Measurements from ENCODE around the gene ABCD1.
"Not testable (repeated sequence)": the region's sequence is repeated elsewhere in the genome, so short reads cannot be mapped to it uniquely, and the experiment has no call there.

Gene ABCD1

DNA sequence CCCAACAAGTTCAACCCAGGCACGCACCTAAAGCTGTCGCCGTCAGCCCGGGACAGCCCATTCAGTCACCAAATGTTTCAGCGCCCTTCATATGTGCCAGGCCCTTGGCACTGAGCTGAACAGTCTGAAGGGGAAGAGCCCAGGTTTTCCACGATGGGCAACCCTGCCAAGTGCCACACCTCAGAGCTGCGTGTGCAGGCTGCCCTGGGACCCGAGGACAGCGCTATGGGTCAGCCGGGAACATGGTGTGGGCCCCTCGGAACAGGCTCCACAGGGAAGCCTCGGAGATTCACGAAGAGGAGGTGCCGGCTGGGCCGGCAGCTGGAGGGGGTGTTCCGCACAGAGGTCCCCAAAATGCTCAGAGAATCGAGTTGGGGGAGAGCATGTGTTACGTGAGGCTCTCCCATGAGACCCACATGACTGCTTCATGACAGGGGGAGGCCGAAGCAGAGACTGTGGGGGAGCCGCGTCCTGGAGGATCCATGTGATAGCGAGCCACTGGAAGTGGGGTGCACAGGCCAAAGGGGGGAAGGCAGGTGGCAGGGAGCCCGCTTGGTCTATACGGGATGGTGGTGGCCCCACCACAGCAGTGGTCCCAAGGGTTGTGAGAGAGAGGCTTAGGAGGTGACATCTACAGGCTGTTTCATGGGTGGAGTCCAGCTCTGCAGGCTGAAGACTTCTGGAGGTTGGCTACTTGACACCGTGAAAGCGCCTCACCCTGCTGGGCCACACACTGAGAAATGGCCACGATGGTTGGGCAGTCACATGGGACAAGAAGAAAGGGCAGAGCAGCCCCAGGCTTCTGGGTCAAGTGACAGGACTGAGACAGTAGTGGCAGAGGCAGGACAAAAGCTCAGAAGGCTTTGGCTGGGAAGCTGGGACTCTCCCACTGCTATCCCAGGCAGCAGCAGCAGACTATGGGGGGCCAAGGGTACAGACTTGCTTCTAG is 14.7 kb upstream of the ABCD1 start:
- no peak for DNase-seq (ENCODE audit: low read depth)

DNA sequence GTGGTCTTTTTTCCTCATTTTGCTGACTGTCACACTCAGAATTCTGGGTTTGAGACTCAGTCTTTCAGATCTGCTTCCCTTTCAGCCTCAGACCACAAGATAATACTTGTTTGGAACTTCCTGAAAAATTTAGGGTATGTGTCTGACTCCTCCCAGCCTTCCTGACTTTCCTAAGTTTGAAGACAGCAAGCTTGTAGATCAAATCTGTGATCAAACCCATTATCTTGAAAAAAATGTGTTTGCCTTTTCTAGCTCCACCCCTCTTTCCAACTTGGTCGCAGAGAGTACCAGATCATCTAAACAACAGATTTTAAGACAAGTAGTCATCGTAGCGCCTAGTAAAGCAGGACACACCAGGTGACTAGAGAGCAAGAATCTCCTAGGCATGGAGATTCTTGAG is 10.4 kb upstream of the ABCD1 start:
- DNase-seq (ENCODE audit: low read depth), result no peak

DNA sequence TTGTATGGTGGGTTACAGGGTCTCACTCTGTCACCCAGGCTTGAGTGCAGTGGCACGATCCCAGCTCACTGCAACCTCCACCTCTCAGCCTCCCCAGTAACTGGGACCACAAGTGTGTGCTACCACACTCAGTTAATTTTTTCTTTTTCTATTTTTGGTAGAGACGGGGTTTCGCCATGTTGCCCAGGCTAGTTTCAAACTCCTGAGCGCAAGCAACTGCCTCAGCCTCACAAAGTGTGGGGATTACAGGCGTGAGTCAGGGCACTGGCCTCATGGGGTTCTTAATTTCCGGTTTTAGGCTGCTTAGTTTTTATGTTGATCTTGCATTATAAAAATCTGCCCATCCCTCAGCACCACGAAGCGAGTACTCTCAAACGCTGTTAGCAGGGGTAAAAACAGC is 7.2 kb upstream of the ABCD1 start:
- no peak for DNase-seq (ENCODE audit: low read depth)

DNA sequence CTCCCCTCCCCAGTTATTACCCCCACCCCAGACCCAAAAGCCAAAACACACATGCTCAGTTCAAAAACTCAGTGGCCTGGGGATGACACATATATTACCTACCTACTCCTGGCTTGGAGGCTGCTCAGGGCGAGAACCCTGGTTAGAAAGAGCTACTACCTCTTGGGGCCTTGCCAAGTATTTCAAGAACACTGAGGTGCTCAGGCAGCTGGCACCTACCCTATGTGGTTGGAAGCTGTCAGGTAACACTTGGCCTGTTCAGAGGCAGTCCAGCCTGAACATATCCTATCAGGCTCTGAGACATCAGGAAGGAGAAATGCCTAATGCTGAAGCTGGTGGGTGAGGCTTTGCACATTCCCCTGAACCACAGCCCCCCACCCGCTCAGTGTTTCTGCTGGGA is 5.4 kb upstream of the ABCD1 start:
- no peak for DNase-seq (ENCODE audit: low read depth)

DNA sequence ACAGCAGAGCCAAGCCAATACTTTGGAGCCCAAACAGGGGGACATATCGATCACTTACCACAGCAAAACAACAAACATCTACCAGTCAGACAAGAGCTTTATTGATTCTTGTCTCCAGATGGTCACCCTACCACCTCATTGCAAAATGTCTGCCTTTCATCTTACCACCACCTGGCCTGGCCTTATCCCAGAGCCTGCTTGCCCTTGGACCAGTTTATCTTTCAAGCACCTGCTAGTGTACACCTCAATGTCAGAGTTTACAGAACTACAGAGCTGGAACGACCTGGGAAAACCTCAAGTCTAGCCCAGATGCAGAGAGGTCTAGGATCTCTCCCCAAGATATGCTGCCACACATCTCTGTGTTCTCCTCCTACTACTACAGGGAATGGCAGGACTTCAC is 5.0 kb upstream of the ABCD1 start:
- DNase-seq (ENCODE audit: low read depth), result no peak

DNA sequence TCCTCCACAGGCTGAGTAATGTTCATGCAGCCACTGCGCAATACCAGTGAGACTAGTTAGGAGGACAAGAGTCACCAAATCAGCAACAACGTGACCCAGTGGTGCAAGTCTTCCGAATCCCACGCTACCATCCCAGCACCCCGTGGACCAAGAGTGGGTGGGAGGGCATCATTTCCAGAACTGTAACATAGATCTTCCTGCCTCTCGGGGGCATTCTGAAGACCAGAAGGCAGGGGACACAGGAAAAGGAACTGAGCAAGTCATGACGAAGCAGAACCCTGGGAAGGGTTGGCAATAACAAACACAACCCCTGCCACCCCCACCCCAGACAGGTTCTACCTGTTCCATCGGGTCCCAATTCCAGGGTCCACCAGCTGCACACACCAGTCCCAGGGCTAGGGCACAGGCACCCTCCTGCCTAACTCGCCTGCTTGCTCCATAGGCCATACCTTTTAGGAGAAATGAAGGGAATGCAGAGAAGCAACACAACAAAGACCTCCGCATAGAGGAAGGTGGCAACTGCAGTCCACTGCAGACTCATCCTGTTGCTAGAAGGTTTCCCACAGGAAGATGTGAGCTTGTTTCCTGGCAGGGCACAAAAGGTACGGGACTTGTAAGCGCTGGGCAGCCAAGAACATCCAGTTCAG is 1.8 kb upstream of the ABCD1 start:
- DNase-seq (ENCODE audit: low read depth), result no peak

DNA sequence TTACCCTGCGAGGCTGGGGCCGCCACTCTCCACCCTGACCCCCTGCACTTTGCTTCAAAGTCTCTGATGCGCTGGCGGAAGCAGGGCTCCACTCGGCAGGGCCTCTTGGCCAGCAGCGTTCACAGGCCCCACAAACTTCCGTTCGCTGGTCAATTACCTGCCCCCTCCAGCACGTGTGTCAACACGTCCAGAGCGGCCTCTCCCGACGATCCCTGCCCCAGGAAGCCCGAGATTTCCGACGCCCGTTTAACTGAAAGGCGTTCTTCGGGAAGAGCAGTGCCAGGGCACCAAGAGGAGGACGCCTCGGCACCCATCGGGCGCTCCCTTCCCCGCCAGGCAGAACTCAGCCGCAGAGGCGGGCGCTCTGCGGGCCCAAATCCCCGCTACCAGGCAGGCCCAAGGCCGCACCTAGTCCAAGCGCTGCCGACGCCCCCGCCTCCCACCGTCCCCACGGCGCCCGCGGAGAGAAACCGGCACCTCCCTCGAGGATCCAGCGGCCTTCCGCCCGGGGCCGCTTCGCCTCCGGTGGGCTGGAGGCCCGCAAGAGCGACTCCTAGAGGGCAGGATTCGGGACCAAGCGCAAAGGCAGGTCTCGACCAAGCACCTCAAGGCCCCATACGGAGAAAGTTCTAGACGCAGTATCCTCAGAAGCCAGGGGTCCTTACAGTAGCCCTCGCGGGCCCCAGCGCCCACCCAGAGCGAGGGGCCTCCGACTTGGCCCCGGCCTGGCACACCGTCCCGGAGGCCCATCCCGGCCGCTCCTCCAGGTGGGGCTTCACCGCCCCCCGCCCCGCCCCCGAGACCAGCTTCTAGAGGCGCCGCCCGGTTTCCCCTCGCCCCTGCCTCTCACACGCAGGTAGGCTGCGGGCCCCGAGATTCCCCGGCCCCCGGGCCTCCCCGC is 1.1 kb upstream of the ABCD1 start:
- peak; percentile 33 for DNase-seq (ENCODE audit: low read depth)

DNA sequence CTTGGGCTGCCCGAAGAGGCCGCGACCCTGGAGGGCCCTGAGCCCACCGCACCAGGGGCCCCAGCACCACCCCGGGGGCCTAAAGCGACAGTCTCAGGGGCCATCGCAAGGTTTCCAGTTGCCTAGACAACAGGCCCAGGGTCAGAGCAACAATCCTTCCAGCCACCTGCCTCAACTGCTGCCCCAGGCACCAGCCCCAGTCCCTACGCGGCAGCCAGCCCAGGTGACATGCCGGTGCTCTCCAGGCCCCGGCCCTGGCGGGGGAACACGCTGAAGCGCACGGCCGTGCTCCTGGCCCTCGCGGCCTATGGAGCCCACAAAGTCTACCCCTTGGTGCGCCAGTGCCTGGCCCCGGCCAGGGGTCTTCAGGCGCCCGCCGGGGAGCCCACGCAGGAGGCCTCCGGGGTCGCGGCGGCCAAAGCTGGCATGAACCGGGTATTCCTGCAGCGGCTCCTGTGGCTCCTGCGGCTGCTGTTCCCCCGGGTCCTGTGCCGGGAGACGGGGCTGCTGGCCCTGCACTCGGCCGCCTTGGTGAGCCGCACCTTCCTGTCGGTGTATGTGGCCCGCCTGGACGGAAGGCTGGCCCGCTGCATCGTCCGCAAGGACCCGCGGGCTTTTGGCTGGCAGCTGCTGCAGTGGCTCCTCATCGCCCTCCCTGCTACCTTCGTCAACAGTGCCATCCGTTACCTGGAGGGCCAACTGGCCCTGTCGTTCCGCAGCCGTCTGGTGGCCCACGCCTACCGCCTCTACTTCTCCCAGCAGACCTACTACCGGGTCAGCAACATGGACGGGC is 579 bp downstream of the ABCD1 start:
- DNase-seq (ENCODE audit: low read depth), result no peak

DNA sequence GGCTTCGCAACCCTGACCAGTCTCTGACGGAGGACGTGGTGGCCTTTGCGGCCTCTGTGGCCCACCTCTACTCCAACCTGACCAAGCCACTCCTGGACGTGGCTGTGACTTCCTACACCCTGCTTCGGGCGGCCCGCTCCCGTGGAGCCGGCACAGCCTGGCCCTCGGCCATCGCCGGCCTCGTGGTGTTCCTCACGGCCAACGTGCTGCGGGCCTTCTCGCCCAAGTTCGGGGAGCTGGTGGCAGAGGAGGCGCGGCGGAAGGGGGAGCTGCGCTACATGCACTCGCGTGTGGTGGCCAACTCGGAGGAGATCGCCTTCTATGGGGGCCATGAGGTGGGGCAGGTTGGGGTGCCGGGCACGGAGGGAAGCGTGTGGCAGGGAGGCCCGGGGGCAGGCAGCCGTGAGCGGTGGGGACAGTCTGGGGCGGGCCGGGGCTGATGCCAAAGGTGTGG is 1.2 kb downstream of the ABCD1 start:
- DNase-seq (ENCODE audit: low read depth), result no peak

DNA sequence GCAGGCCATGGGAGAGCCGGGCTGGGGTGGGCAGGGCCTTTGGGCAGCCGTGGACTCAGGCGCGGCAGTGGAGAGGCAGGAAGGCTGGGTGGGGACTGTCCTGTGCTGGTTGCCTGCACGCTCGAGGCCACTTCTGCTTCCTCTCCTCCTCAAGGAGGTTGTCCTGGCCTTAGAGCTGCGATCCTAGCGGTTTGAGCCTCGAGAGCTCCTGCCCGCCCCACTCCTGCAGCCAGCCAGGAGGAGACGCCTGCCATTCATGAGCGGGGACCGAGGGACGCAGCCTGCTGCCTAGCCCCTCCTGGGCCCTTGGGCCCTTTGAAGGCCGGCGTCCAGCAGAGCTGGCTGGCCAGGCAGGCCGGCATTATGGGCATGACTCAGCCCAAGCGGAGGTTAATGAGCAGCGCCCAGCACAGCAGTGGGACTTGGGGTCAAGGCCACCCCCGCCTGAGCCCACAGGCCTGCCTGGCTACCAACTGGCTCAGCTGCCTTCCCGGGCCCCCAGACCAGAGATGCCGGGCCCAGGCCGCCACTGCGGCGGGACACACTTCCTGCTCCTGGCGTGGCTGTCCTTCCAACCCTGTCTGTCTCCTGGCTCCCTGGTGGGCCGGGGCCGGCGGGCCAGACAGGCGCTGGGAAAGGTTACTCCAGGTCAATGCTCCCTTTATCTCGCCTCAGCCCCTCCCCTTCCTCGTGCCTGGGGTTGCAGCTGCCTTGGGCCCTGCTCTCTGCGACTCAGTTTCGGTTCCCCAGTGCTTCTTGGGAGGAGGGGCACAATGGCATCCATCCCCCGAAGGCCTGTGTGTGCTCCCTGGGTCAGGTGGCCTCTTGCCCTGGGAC is 1.8 kb downstream of the ABCD1 start:
- DNase-seq (ENCODE audit: low read depth), result no peak

DNA sequence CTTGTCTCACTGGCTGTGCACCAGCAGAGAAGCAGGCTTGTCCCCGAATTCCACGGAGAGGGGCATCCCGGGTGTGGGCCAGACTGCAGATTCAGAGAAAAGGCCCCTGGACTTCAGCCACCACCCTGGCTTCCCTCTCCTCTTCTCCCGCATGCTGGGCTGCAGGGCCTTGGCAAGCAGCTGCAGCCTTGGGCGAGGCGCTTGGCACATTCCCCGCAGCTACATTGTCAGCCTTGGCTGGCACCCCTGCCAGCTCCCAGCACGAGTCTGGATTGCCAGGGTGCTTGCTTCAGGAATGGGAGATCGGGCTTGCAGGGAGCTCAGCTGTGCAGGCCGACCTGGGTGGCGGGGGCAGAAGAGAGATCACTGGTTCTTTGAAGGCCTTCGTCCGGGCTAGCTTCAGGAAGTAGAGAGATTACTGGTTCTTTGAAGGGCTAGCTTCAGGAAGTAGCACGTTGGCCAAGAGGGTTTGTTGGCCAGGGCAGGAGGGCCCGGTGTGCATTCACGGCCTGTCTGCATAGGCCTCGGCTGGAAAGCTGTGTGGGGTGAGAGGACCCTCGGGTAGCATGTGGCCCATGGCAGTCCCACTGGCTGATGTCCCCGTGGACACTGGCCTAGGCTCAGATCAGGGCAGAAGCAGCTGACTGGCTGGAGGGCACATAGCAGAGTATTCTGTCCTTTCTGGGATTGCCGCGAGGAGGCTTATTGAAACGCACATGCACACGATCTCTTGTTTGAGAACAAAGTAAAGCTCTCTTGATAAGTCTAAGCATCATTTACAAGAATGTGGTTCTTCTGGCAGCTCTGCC is 2.7 kb downstream of the ABCD1 start:
- no peak for DNase-seq (ENCODE audit: low read depth)

DNA sequence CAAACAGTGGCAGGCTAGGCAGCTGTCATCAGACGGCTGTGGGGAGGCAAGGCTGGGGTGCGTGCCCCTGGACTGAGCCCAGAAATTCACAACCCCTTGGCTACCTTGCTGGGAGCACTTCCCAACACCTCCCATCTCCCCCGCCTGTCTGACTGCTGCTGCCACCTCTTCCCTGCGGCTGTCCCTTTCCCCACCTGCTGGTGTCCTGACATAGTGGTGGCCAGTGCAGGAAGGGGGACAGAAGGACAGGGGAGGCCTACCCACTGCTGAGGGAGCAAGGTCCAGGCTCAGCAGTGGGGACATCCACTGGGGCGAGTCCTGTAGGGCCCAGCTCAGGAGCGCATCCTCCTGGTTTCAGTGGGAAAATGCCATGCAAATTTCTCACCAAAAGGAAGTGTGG is 3.4 kb downstream of the ABCD1 start:
- DNase-seq (ENCODE audit: low read depth), result no peak

DNA sequence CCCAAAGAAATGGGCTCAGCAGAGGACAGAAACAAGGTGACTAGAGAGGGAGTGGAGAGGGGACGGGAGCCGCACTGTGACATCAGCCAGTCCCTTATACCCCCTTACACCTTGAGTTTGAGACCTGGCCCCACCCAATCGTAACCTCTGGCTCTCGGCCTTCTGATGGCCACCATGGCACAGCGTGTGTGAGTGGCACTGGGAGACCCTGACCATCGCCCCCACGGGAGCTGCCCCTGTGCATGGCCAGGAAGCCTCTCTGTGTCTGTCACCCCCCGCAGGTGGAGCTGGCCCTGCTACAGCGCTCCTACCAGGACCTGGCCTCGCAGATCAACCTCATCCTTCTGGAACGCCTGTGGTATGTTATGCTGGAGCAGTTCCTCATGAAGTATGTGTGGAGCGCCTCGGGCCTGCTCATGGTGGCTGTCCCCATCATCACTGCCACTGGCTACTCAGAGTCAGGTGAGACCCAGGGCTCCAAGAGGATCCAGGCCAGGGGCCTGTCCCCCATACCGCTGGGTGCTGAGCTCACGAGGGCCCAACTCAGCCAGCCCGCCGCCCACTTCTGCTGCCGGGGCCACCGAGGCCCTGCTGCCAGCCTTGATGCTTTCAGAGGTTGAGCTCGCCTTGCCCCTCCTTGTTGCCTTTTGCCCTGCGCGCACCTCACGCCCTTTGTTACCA is 4.4 kb downstream of the ABCD1 start:
- DNase-seq (ENCODE audit: low read depth), result no peak

DNA sequence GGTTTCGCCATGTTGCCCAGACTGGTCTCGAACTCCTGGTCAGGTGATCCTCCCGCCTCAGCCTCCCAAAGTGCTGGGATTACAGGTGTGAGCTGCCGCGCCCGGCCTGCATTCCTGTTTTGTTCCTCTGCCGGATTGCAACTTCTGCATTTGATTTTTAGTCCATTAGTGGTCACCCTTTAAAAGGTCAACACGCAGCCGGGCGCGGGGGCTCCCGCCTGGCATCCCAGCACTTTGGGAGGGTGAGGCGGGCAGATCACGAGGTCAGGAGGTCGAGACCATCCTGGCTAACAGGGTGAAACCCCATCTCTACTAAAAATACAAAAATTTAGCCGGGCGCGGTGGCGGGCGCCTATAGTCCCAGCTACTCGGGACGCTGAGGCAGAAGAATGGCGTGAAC is 5.5 kb downstream of the ABCD1 start:
- DNase-seq (ENCODE audit: low read depth), result not testable (repeated sequence)

DNA sequence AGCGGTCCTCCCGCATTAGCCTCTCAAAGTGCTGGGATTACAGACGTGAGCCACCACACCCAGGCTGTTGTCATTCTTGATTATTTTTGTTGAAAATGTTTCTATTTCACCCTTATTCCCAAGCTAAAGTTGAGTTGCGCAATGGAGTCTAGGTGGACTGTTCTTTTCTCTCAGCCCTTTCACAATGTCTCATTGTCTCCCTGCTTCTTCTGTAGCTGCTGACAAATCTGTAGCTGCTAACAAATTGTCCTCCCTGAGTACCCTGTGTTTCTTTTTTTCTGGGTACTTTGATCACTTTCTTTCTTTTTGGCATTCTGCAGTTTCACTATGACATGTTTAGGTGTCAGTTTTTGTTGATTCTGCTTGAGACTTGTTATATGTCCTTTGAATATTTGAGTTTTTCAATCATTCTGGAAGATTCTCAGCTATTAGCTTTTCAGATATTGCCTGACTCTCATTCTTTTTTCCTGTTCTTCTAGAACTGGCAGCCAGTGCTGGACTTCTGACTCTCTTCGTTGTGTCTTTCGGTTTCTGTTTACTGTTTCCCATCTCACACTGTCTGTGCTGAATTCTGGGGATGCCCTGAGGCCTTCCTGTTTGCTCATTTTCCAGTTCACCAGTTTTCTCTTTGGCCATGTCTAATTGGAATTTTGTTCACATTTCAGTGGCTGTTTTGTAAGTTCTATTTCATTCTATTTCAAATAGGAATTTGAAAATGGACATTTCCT is 6.6 kb downstream of the ABCD1 start:
- DNase-seq (ENCODE audit: low read depth), result no peak

DNA sequence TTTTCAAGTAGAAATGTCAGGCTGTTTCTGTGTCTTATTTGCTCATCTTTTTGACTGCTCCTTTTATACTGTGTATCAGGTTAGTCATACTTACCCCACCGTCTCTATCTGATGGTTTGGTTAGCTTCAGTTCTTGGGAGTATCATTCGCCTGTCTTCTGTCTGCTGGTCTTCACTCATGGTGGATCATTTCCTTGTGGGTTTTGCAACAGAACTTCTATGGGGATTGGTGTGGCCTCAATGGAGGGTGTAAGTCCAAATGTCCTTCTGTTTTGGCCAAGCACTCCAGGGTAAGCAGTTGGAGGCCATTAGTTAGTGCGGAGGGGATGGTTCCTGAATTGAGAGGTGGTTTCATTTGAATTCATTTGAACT is 7.2 kb downstream of the ABCD1 start:
- DNase-seq (ENCODE audit: low read depth), result no peak

DNA sequence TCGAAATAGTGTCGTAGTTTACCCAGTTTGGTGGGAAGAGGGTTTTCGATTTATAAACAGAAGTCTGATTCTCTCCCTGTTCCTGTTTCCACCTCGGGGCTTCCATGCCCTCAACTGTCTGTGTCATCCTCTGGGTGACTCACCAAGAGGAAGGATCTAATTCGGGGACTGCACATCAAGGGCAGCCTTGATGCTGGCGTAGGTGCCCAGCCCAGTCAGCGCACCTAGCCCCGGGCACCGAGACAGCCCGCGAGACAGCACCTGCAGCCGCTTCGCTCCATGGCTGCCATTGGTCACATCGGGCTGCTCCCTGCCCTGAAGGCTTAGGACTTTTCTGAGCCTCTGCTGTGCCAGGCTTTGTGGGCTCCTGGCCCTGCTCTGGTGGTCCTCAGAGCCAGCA is 7.7 kb downstream of the ABCD1 start:
- DNase-seq (ENCODE audit: low read depth), result no peak

DNA sequence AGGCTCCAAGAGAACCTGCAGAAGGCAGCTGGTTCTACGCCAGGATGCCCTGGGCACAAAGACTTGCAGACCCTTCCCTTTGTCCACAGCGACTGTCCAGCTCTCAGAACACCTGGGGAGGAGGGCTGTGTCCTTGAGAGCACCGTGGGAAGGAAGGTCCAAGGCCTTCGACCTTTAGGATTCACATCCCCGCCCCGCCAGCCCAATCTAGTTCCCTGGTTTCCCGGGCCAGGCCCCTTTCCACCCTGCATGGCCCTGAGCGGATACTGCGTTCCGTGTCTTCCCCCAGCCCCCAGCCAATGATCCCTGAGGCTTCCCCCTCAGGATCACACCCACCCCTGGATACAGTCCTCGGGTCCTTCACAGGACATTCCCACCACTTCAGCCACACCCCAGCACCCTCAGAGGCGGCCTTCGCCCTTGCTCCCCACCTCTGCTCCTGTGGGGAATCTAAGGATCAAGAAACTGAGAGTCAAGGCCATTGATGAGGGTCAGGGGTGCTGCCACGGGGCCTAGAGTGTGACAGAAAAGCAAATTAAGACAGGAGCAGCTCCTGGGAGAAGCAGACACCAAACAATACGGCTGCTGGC is 9.1 kb downstream of the ABCD1 start:
- no peak for DNase-seq (ENCODE audit: low read depth)
